ENCODE data around the gene BTG2.

GRCh38 chr1:203273869-203274602 lies 31.3 kb upstream of the BTG2 start:
- TF ChIP-seq CTCF (conservative IDR thresholded peaks at IDR 0.05 in 1 of 2, IDR thresholded peaks at IDR 0.05 in 1 of 2; ENCODE audit: low read depth in 1 of 2, low read length in 2 of 2), result no peak
- no peak for TF ChIP-seq EZH2 (IDR thresholded peaks at IDR 0.05; ENCODE audit: low read length, missing control alignments)
